HepG2 (cell line): ENCODE measurements around the gene AHCYL2. TPM values are rescaled to one million over a fixed set of nuclear protein-coding genes. Genes with fewer than 3 reads are reported as not detected.

Experiments used
- CAMTA2 ChIP-seq: sonication (generic); formaldehyde crosslinking; IDR thresholded peaks from 2 replicates; pipeline ENCODE4 v1.4.0; 2020; ENCODE audit warnings: mild to moderate bottlenecking, missing genetic modification reagents, borderline replicate concordance
- CBX1 ChIP-seq: IDR thresholded peaks from one replicate; pipeline ENCODE4 v1.6.1; 2016; ENCODE audit warnings: antibody characterized with exemption, low read depth
- GABPB1 ChIP-seq: IDR thresholded peaks from 2 replicates; pipeline ENCODE4 v1.6.1; 2016; ENCODE audit warnings: mild to moderate bottlenecking, missing genetic modification reagents, moderate library complexity, missing compliant biosample characterization
- MLX ChIP-seq: IDR thresholded peaks from 2 replicates; pipeline ENCODE4 v1.6.1; 2016
- NFYB ChIP-seq: sonication (generic); formaldehyde crosslinking; IDR thresholded peaks from 2 replicates; pipeline ENCODE4 v1.4.0; 2020; ENCODE audit warnings: missing genetic modification reagents
- NFYC ChIP-seq: IDR thresholded peaks from 2 replicates; pipeline ENCODE4 v1.6.1; 2016; ENCODE audit warnings: missing genetic modification reagents, missing compliant biosample characterization
- POGZ ChIP-seq: sonication (generic); formaldehyde crosslinking; IDR thresholded peaks from 2 replicates; pipeline ENCODE4 v1.4.0; 2020; ENCODE audit warnings: mild to moderate bottlenecking, missing genetic modification reagents
- RFX1 ChIP-seq: fragments of 450-650 bp; IDR thresholded peaks from 2 replicates; pipeline ENCODE4 v1.6.1; 2017
- RFXAP ChIP-seq: sonication (generic); formaldehyde crosslinking; IDR thresholded peaks from 2 replicates; pipeline ENCODE4 v1.4.0; 2020; ENCODE audit warnings: missing genetic modification reagents, borderline replicate concordance
- RXRB ChIP-seq: IDR thresholded peaks from 2 replicates; pipeline ENCODE4 v1.6.1; 2016; ENCODE audit warnings: borderline replicate concordance, missing genetic modification reagents, missing compliant biosample characterization
- SIN3B ChIP-seq: fragments of 150-350 bp; IDR thresholded peaks from 2 replicates; pipeline ENCODE4 v1.6.1; 2014; ENCODE audit warnings: low read length
- SOX5 ChIP-seq: IDR thresholded peaks from 2 replicates; pipeline ENCODE4 v1.6.1; 2016; ENCODE audit warnings: borderline replicate concordance
- SP1 ChIP-seq, 2 experiments: fragments of 450-650 bp in 1 of 2; sonication (generic) in 1 of 2; formaldehyde crosslinking in 1 of 2; IDR thresholded peaks; 2 replicates each; pipeline versions ENCODE4 v1.4.0 to v1.6.1; 2016 to 2020; ENCODE audit warnings: missing genetic modification reagents in 1 of 2
- TBL1XR1 ChIP-seq: fragments of 150-350 bp; IDR thresholded peaks from 2 replicates; pipeline ENCODE4 v1.6.1; 2014; ENCODE audit warnings: borderline replicate concordance, low read length; ENCODE audit not compliant: partially characterized antibody
- TEAD3 ChIP-seq: optimal IDR thresholded peaks from 2 replicates; pipeline ENCODE3; 2016; ENCODE audit warnings: borderline replicate concordance
- TFAP4 ChIP-seq: sonication (generic); IDR thresholded peaks from 2 replicates; pipeline ENCODE4 v1.6.1; 2016; ENCODE audit warnings: low read depth, borderline replicate concordance
- THAP11 ChIP-seq: IDR thresholded peaks from 2 replicates; pipeline ENCODE4 v1.6.1; 2016; ENCODE audit warnings: missing biosample characterization, missing genetic modification reagents
- ZBTB21 ChIP-seq: sonication (generic); formaldehyde crosslinking; IDR thresholded peaks from 2 replicates; pipeline ENCODE4 v1.4.0; 2020; ENCODE audit warnings: missing genetic modification reagents
- ZFP1 ChIP-seq: IDR thresholded peaks from 2 replicates; pipeline ENCODE4 v1.6.1; 2016
- ZNF280D ChIP-seq: sonication (generic); formaldehyde crosslinking; IDR thresholded peaks from 2 replicates; pipeline ENCODE4 v1.5.1; 2020; ENCODE audit warnings: mild to moderate bottlenecking, missing genetic modification reagents
- ZNF292 ChIP-seq: sonication (generic); formaldehyde crosslinking; IDR thresholded peaks from 2 replicates; pipeline ENCODE4 v1.8.1; 2022; ENCODE audit warnings: mild to moderate bottlenecking, low read depth, missing genetic modification reagents, borderline replicate concordance
- ZNF576 ChIP-seq: sonication (generic); formaldehyde crosslinking; IDR thresholded peaks from 2 replicates; pipeline ENCODE4 v1.4.0; 2020; ENCODE audit warnings: mild to moderate bottlenecking, missing genetic modification reagents
- ZNF691 ChIP-seq: sonication (generic); formaldehyde crosslinking; IDR thresholded peaks from 2 replicates; pipeline ENCODE4 v1.4.0; 2020; ENCODE audit warnings: missing genetic modification reagents, low read depth, mild to moderate bottlenecking, borderline replicate concordance
- ZNF788 ChIP-seq: sonication (generic); formaldehyde crosslinking; IDR thresholded peaks from 2 replicates; pipeline ENCODE4 v1.5.0; 2020; ENCODE audit warnings: mild to moderate bottlenecking, missing genetic modification reagents, borderline replicate concordance
- polyA plus RNA-seq, 8 experiments: library from polyadenylated mRNA; depleted of rRNA in 3 of 8; stranded (reverse) in 7 of 8; unstranded in 1 of 8; fragments of >200 nt; fragmentation: Illumina TruSeq in 4 of 8; extraction: Trizol in 4 of 8; gene quantifications; 2 replicates each; pipeline versions ENCODE4 v1.2.1 to v1.2.3, GENCODE V29; 2011 to 2016; ENCODE audit warnings: low read depth in 4 of 8, missing spikeins in 1 of 8, mixed read lengths in 1 of 8; ENCODE audit not compliant: insufficient read depth in 1 of 8
- total RNA-seq, 5 experiments: library from RNA; depleted of rRNA; stranded (reverse); fragments of >200 nt; fragmentation: Illumina TruSeq; extraction: Trizol; gene quantifications; 2 replicates each; pipeline ENCODE4 v1.2.3, GENCODE V29; 2016; ENCODE audit warnings: low read depth in 1 of 5

Gene AHCYL2
- total and polyA plus RNA-seq, 2 of the 13 experiments (the other 11 are each of a cell fraction or from before 2014, with no cell fraction given), result 9.5 to 14.7 TPM

- TF ChIP-seq TBL1XR1 (no peak), SP1 (IDR thresholded peaks at IDR 0.05) (no peak), SP1 (CRISPR knock-in tag; IDR thresholded peaks at IDR 0.05) (peak; percentile 98), NFYB (peak; percentile 51; the same call in 1 of the 2 replicates), GABPB1 (CRISPR knock-in tag) (peak; percentile 91), TFAP4 (peak; percentile 19; the same call in 1 of the 2 replicates), ZNF576 (CRISPR knock-in tag) (no peak), RFX1 (peak; percentile 25; the same call in 1 of the 2 replicates), ZNF292 (CRISPR knock-in tag) (peak; percentile 39; the same call in 1 of the 2 replicates), SIN3B (peak; percentile 73), CAMTA2 (CRISPR knock-in tag) (no peak), RFXAP (CRISPR knock-in tag) (peak; percentile 47; the same call in 1 of the 2 replicates), ZFP1 (0 out of 2 replicates have a peak, but pooled peaks have one; percentile 20), ZBTB21 (CRISPR knock-in tag) (no peak), SOX5 (CRISPR knock-in tag) (peak; percentile 12; the same call in 1 of the 2 replicates), ZNF788 (CRISPR knock-in tag) (peak; percentile 63; the same call in 1 of the 2 replicates), CBX1 (peak; percentile 48), THAP11 (peak; percentile 97), POGZ (CRISPR knock-in tag) (peak; percentile 73; the same call in 1 of the 2 replicates), ZNF280D (CRISPR knock-in tag) (0 out of 2 replicates have a peak, but pooled peaks have one; percentile 21), TEAD3 (CRISPR knock-in tag) (peak; percentile 32), RXRB (CRISPR knock-in tag) (peak; percentile 43; the same call in 1 of the 2 replicates), NFYC (CRISPR knock-in tag) (peak; percentile 21; the same call in 1 of the 2 replicates), MLX (CRISPR knock-in tag) (peak; percentile 52; the same call in 1 of the 2 replicates), ZNF691 (CRISPR knock-in tag) (0 out of 2 replicates have a peak, but pooled peaks have one; percentile 24)
Observed at GRCh38 chr7:129224251-129225205, at the start of gene AHCYL2 (continued).
